HG02571 (cell line): ENCODE measurements around the gene CMTM6.
"Not testable (repeated sequence)": the region's sequence is repeated elsewhere in the genome, so short reads cannot be mapped to it uniquely, and the experiment has no call there.

Experiments used
- ATAC-seq: cut with Tn5 transposase; IDR thresholded peaks from one replicate; pipeline ENCODE4 v1.9.1; 2021; ENCODE audit warnings: mild to moderate bottlenecking, moderate library complexity; ENCODE audit not compliant: unreplicated experiment

CMTM6 gene

DNA sequence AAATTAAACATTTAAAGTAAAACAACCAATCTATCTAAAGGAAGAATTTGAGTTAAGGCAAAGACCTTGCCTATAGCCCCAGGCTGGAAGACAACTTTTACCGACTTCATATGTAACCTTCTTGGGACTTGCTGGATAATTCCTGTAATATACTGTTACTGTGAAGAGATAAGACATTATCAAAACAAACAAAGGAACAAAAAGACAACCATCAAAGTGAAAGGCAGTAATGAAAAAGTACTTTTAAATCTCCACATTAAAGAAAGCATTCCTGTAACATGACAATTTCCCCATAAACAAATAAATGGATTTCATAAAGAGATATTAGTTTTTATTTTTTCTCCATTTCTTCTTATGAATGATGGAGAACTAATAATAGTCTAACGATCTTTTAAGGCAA lies 2.4 kb downstream of the CMTM6 start:
- ATAC-seq, result no peak

- ATAC-seq, result no peak
Measured at GRCh38 chr3:32499585-32499984, 3.1 kb downstream of the CMTM6 start.

GRCh38 chr3:32498992-32499391 lies 3.7 kb downstream of the CMTM6 start:
- ATAC-seq, result no peak

GRCh38 chr3:32498252-32498651 lies 4.4 kb downstream of the CMTM6 start:
- ATAC-seq, result no peak

DNA sequence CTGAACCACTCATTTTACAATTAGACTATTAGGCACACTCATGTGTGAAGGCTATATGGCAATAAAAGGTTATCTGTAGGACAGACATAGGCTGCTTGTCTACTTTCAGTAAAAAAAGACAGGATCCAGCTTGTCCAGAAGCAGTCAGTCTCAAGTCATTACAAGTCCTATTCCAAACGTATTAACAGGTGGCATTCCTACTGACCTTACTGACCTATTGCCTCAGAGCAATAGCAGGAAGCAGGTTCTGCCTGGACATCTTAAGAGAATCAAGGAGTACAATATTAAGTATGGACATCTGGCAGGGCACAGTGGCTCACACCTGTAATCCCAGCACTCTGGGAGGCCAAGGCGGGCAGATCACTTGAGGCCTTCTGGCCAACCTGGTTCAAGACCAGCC lies 7.0 kb downstream of the CMTM6 start:
- no peak for ATAC-seq

- no peak for ATAC-seq
Measured at GRCh38 chr3:32495085-32495484, 7.6 kb downstream of the CMTM6 start.

DNA sequence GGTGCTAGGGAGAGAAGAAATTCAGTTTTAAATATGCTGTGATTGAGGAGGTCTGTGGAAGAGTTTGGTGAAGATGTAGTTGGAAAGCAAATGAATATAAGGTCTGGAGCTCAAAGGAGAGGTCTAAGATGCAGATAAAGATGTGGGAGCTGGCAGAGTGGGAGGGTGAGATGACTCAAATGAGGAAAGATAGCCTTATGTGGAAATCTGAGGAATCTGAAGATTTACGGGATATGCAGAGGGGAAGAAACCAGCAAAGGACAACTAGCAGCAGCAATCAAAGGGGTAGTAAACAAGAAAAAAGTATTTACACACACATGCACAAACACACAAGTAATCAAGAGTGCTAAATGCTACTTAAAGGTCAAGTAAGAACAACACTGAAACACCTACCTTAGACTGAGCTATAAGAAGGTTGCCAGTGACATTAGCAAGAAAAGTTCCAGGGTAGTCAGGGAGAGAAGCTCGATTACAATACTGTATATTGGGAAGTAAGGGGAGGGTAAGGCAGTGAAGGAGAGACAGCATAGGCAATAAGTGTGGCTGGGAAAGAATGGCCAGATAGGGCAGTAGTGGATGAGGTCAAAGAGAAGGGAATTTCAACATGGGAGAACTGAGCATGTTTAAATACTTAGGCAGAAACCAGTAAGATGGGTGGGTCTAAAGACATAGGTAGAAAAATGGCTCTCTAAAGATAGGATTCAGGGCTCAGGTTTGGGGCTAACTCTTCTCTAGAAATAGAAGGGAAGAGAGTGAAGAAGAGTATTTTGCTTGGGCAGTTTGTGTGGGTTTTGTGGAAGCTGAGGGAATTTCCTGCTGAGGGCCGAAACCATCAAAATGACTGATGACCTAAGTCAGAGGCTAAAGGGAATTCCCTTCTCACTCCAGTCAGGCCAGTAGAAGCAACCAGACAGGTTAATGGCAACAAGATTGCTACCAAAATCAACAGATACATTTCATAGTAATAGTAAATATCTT lies 8.9 kb downstream of the CMTM6 start:
- peak; percentile 79 for ATAC-seq

DNA sequence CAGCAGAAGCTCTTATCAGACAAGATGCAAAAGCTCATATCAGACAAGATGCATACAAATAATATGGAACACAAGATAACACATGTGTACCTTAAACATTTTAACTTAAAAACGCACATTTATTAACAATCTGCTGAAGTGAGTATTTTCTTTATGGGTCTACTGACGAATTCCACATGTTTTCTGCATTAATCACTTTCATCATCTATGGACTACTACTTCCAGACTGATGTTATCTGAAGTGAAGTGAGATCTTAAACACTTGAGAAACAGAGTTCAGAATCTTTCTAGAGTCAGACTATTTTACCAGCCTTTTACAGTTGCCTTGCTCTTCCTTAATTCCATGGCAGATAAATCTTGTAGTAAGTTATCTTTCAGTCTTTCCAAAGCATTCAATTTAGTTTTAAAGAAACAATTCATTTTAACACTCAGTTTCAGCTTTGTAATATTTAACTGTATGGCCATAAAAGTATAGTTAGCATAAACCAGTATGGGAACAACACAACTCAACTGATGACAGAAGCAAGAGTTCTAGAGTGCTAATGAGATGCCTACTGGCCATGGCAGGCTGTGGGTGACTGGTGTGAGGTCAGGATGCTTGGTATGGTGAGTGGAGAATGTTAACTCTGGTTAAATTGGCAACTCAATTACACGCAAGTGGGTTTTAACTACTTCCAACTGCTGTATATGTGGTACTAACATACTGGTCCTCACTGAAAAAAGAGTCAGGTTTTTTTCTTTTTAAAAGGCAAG lies 9.8 kb downstream of the CMTM6 start:
- no peak for ATAC-seq

DNA sequence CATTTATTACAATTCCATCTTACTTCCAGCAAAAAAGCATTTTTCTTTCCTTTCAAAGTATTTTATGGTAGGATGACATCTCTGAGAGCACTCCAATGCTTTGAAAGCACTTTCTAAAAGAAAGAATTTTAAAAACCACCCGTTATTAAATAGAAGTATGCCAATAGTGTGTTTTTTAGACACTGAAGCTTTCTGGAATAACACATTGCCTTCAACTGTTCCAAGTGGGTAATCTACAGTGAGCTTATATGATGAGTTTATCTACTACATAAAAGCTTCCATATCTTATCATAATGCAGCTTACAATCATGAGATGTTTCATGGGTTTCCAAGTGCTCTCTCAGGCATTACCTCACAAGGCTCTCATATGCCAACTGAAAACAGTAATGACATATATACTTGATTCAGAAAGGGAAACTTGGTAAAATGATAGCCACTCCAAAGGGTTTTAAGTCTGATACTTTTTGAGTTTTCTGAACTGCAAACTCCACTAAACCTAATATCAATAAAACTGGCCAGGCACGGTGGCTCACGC lies 14.1 kb downstream of the CMTM6 start:
- ATAC-seq, result no peak

GRCh38 chr3:32487781-32488473 lies 14.7 kb downstream of the CMTM6 start:
- ATAC-seq, result no peak

- no peak for ATAC-seq
Measured at GRCh38 chr3:32484436-32484835, 18.2 kb downstream of the CMTM6 start.

GRCh38 chr3:32483772-32484171 lies 18.9 kb downstream of the CMTM6 start:
- ATAC-seq, result no peak

- no peak for ATAC-seq
Measured at GRCh38 chr3:32482693-32483092, 20.0 kb downstream of the CMTM6 start.

GRCh38 chr3:32481791-32482631 lies 20.6 kb downstream of the CMTM6 start:
- no peak for ATAC-seq

DNA sequence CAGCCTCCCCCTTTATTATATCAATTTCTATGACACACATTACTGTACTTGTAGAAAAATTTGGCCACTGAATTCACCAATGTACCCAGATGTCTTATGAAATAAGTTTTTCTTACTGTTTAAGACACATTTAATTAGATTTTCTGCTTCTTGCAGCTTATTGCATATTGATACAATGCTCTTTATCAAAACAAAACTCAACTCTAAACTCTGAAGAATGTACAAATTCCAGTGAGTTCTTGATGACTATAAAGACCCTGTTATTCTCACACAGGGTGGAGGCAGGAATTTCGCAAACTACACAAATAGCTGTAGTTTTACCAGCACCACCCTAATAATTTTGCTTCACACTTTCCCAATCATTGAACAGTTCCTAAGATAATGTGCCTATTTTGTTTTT lies 22.0 kb downstream of the CMTM6 start:
- ATAC-seq, result no peak

DNA sequence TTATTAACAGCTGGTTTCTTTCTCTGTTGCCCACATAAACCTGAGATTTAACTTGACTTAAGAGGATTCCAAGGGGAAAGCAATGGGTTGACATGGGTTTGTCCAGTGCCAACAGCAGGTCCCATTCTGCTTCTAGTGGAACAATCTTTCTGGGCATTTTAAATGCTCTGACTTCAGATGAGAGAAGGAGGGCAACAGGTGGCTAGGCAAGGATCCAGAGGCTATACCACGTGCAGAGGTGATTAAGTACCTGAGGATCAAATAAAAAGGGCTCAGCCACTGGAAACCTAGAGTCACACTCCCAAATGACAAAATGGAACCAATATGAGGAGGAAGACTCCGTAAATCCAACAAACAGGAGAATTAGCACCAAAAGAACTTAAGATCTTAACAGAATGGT lies 28.5 kb downstream of the CMTM6 start:
- ATAC-seq, result no peak

DNA sequence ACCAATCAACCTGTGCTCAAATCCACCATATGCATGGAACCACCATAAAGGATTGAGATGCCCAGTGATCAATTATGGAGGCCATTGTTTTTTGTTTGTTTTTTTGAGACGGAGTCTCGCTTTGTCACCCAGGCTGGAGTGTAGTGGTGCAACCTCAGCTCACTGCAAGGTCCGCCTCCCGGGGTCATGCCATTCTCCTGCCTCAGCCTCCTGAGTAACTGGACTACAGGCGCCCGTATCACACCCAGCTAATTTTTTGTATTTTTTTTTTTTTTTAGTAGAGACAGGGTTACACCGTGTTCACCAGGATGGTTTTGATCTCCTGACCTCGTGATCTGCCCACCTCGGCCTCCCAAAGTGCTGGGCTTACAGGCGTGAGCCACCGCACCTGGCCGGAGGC lies 30.5 kb downstream of the CMTM6 start:
- ATAC-seq, result not testable (repeated sequence)

DNA sequence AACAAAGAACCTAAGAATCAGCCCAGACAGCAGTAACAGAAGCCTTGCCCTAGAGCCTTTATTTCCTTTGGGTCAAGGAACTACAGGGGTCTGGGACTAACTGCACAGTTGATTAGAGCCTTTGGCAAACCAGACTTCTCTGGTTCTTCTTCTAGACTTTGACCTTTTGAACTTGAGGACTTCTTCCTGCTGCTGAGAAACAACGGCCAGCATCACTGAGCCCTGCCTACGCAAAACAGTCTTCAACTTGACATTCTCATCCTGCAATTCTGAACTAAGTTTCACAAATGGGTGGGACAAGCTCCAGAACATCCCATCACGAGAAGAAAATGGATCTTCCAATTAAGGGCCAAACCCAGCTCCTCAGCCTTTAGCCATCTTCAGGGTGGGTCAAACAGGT lies 31.4 kb downstream of the CMTM6 start:
- no peak for ATAC-seq

- ATAC-seq, result no peak
Measured at GRCh38 chr3:32470362-32470761, 32.3 kb downstream of the CMTM6 start.

- peak; percentile 14 for ATAC-seq
Measured at GRCh38 chr3:32469151-32469874, 33.3 kb downstream of the CMTM6 start.
